Liver (tissue), 9 donors: ENCODE measurements around the gene VTN. TPM values are rescaled to one million over a fixed set of nuclear protein-coding genes. Genes with fewer than 3 reads are reported as not detected.

Experiments used
- DNase-seq: peaks from one replicate; pipeline ENCODE4 v3.0.0-alpha.2; 2017; ENCODE audit warnings: low spot score
- H3K27ac ChIP-seq, 2 donors: one replicate each; pipeline ENCODE4 v1.7.0; 2013; ENCODE audit warnings: inconsistent platforms in 2 of 2, low read length in 2 of 2, control low read depth in 1 of 2, low read depth in 1 of 2, mild to moderate bottlenecking in 1 of 2
- H3K27me3 ChIP-seq, 4 donors: one replicate each; pipeline versions ENCODE4 v1.6.1 to v1.7.0; 2013; ENCODE audit warnings: low read length in 3 of 4, inconsistent platforms in 1 of 4, mild to moderate bottlenecking in 1 of 4, moderate library complexity in 1 of 4; ENCODE audit not compliant: control insufficient read depth in 4 of 4, insufficient read depth in 4 of 4
- H3K36me3 ChIP-seq, 4 donors: one replicate each; pipeline versions ENCODE4 v1.6.1 to v1.7.0; 2013; ENCODE audit warnings: low read length in 3 of 4, mild to moderate bottlenecking in 3 of 4, low read depth in 1 of 4, moderate library complexity in 1 of 4; ENCODE audit not compliant: control insufficient read depth in 4 of 4, insufficient read depth in 3 of 4
- H3K4me1 ChIP-seq, 4 donors: one replicate each; pipeline versions ENCODE4 v1.6.1 to v1.7.0; 2013; ENCODE audit warnings: low read length in 3 of 4, mild to moderate bottlenecking in 3 of 4, moderate library complexity in 1 of 4; ENCODE audit not compliant: control insufficient read depth in 4 of 4, insufficient read depth in 4 of 4
- H3K4me3 ChIP-seq, 3 donors: one replicate each; pipeline versions ENCODE4 v1.6.1 to v1.7.0; 2013; ENCODE audit warnings: low read length in 3 of 3, control low read depth in 1 of 3, low read depth in 1 of 3, mild to moderate bottlenecking in 1 of 3
- H3K9ac ChIP-seq, 2 donors: one replicate each; pipeline ENCODE4 v1.7.0; 2013; ENCODE audit warnings: low read length in 2 of 2, mild to moderate bottlenecking in 2 of 2, moderate library complexity in 2 of 2, control low read depth in 1 of 2, low read depth in 1 of 2
- H3K9me3 ChIP-seq, 4 donors: one replicate each; pipeline versions ENCODE4 v1.6.1 to v1.7.0; 2013; ENCODE audit warnings: low read length in 3 of 4; ENCODE audit not compliant: control insufficient read depth in 4 of 4
- ATF3 ChIP-seq: IDR thresholded peaks from 2 replicates; pipeline ENCODE4 v1.6.1; 2016; ENCODE audit warnings: antibody characterized with exemption
- CTCF ChIP-seq: fragments of 150-350 bp; IDR thresholded peaks from 2 replicates; pipeline ENCODE4 v1.5.1; 2017; ENCODE audit warnings: improper control_type of control experiment, low read depth, low read length; ENCODE audit not compliant: missing input control
- EGR1 ChIP-seq, 2 donors: IDR thresholded peaks; 2 replicates each; pipeline ENCODE4 v1.6.1; 2016 to 2018; ENCODE audit warnings: antibody characterized with exemption in 2 of 2, low read depth in 2 of 2
- FOXA1 ChIP-seq: IDR thresholded peaks from 2 replicates; pipeline ENCODE4 v1.6.1; 2016; ENCODE audit warnings: antibody characterized with exemption
- FOXA2 ChIP-seq: IDR thresholded peaks from 2 replicates; pipeline ENCODE4 v1.6.1; 2016; ENCODE audit warnings: antibody characterized with exemption
- GABPA ChIP-seq, 2 donors: IDR thresholded peaks in 1 of 2; conservative IDR thresholded peaks in 1 of 2; 2 replicates each; pipeline ENCODE4 v1.6.1; 2016; ENCODE audit warnings: antibody characterized with exemption in 2 of 2, mild to moderate bottlenecking in 1 of 2, moderate library complexity in 1 of 2
- HNF4A ChIP-seq, 2 donors: conservative IDR thresholded peaks; 2 replicates each; pipeline ENCODE4 v1.6.1; 2016; ENCODE audit warnings: antibody characterized with exemption in 2 of 2, mild to moderate bottlenecking in 2 of 2
- HNF4G ChIP-seq: IDR thresholded peaks from 2 replicates; pipeline ENCODE4 v1.6.1; 2016; ENCODE audit warnings: antibody characterized with exemption
- JUND ChIP-seq, 2 donors: IDR thresholded peaks; 2 replicates each; pipeline ENCODE4 v1.6.1; 2016; ENCODE audit warnings: antibody characterized with exemption in 2 of 2
- MAX ChIP-seq: IDR thresholded peaks from 2 replicates; pipeline ENCODE4 v1.6.1; 2016; ENCODE audit warnings: antibody characterized with exemption
- NR2F2 ChIP-seq: IDR thresholded peaks from 2 replicates; pipeline ENCODE4 v1.6.1; 2016; ENCODE audit warnings: antibody characterized with exemption
- RAD21 ChIP-seq, 2 donors: IDR thresholded peaks; 2 replicates each; pipeline ENCODE4 v1.6.1; 2016; ENCODE audit warnings: antibody characterized with exemption in 2 of 2, mild to moderate bottlenecking in 2 of 2
- REST ChIP-seq: IDR thresholded peaks from 2 replicates; pipeline ENCODE4 v1.6.1; 2016; ENCODE audit warnings: antibody characterized with exemption, mild to moderate bottlenecking
- RXRA ChIP-seq, 2 donors: IDR thresholded peaks; 2 replicates each; pipeline ENCODE4 v1.6.1; 2017 to 2018; ENCODE audit warnings: antibody characterized with exemption in 2 of 2, mild to moderate bottlenecking in 1 of 2
- SP1 ChIP-seq: IDR thresholded peaks from 2 replicates; pipeline ENCODE4 v1.6.1; 2018; ENCODE audit warnings: antibody characterized with exemption, mild to moderate bottlenecking
- TAF1 ChIP-seq: conservative IDR thresholded peaks from 2 replicates; pipeline ENCODE4 v1.6.1; 2016; ENCODE audit warnings: antibody characterized with exemption, mild to moderate bottlenecking
- YY1 ChIP-seq: IDR thresholded peaks from 2 replicates; pipeline ENCODE4 v1.6.1; 2016; ENCODE audit warnings: antibody characterized with exemption, mild to moderate bottlenecking
- ZBTB33 ChIP-seq: IDR thresholded peaks from 2 replicates; pipeline ENCODE4 v1.6.1; 2016; ENCODE audit warnings: antibody characterized with exemption
- WGBS: extraction: QIAGEN DNeasy Blood & Tissue Kit; methylation state at CpG from one replicate; pipeline ENCODE4 v1.1.7; 2013; 5-methylcytosine and 5-hydroxymethylcytosine counted together
- polyA plus RNA-seq, 2 donors: library from polyadenylated mRNA; stranded (reverse) in 1 of 2; unstranded in 1 of 2; fragments of 200-250 nt in 1 of 2; fragments of >200 nt in 1 of 2; fragmentation: Nextera tagmentation in 1 of 2; extraction: Ambion mirVana in 1 of 2; gene quantifications; one replicate each; pipeline versions ENCODE4 v1.2.1 to v1.2.3, GENCODE V29; 2013 to 2015
- total RNA-seq, 2 donors: library from RNA; depleted of rRNA; stranded (reverse); fragments of >200 nt; gene quantifications; one replicate each; pipeline ENCODE4 v1.2.3, GENCODE V29; 2014
- donor health status: healthy.
- donor health status: healthy.
- donor health status: healthy.
- donor health status: healthy.
- donor health status: healthy.

VTN gene
- total and polyA plus RNA-seq, 4 donors, result 1,668 to 4,059 (median 3,520) TPM

GRCh38 chr17:28368915-28369683 is 1.0 kb downstream of the VTN start:
- DNase-seq, result no peak
- H3K36me3 ChIP-seq, result peaks cover 3 to 12% (median 8%) of the 10 kb centered on the region in 4 donors
- 35% methylated on average over 23 of the region's 23 CpGs for WGBS
- no peaks in the 10 kb centered on the region for H3K9me3 ChIP-seq
- H3K4me1 ChIP-seq, result peaks cover 4 to 57% (median 36%) of the 10 kb centered on the region in 4 donors
- H3K27ac ChIP-seq, result peak overlapping the region; percentile 75 to 77
- peak overlapping the region; percentile 68 to 93 (median 72) for H3K4me3 ChIP-seq
- H3K9ac ChIP-seq, result peak overlapping the region; percentile 82 to 93
- TF ChIP-seq ZBTB33, result no peak
- TF ChIP-seq MAX, result no peak
- no peak for TF ChIP-seq GABPA (IDR thresholded peaks at IDR 0.05 in 1 of 2, conservative IDR thresholded peaks at IDR 0.05 in 1 of 2)
- no peak for TF ChIP-seq EGR1 (IDR thresholded peaks at IDR 0.05; ENCODE audit: low read depth in 2 of 2)
- no peak for TF ChIP-seq NR2F2
- TF ChIP-seq FOXA2, result no peak
- no peak for TF ChIP-seq YY1
- TF ChIP-seq CTCF, result no peak
- no peak for TF ChIP-seq RXRA (IDR thresholded peaks at IDR 0.05)
- TF ChIP-seq JUND (IDR thresholded peaks at IDR 0.05), result no peak
- no peak for TF ChIP-seq FOXA1
- TF ChIP-seq RAD21 (IDR thresholded peaks at IDR 0.05), result no peak
- TF ChIP-seq HNF4G, result no peak
- no peak for TF ChIP-seq REST
- TF ChIP-seq TAF1, result no peak
- no peak for TF ChIP-seq HNF4A (conservative IDR thresholded peaks at IDR 0.05)
- no peak for TF ChIP-seq ATF3
- no peak for TF ChIP-seq SP1
- no peaks in the 10 kb centered on the region for H3K27me3 ChIP-seq
